Measurements from ENCODE around the gene CALHM2.
"Not testable (repeated sequence)": the region's sequence is repeated elsewhere in the genome, so short reads cannot be mapped to it uniquely, and the experiment has no call there.

Gene CALHM2, protein sequence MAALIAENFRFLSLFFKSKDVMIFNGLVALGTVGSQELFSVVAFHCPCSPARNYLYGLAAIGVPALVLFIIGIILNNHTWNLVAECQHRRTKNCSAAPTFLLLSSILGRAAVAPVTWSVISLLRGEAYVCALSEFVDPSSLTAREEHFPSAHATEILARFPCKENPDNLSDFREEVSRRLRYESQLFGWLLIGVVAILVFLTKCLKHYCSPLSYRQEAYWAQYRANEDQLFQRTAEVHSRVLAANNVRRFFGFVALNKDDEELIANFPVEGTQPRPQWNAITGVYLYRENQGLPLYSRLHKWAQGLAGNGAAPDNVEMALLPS

DNA sequence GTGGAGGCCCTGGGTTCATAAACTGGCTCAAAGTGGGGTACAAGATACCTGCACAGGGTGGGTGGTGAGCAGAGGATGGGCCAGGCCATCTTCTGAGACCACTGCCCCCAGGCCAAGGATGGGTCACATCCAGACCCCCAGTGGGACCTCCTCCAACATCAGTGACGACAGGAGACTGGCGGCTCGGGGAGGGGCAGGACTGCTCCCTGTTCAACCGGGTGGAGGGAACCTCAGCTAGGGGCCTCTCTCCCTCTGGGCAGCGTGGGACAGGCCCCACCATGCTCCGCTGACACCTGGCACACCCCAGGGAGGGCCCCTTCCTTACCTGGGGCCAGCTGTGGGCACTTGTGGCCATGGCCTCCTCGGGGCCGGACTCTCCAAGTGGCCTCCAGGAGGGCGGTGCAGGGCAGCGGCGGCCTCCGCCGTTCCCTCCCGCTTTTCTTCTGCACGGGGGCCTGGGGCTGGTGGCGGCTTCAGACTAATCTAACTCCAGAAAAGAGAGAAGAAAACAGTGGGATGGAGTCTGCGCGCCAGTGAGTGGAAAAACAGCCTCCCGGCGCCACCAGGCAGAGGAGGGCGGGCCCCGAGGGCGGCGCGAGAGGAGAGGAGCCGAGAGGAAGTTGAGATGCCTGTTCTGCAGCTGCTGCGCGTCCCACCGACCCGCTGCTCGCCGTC, at the start of gene CALHM2:
Gene CALHM2, minus strand, starts transcription at position 540 of the 675 bp plus-strand sequence. CDS start 2,429 bp downstream, outside the sequence.
- peak; percentile 68 to 74 for DNase-seq

DNA sequence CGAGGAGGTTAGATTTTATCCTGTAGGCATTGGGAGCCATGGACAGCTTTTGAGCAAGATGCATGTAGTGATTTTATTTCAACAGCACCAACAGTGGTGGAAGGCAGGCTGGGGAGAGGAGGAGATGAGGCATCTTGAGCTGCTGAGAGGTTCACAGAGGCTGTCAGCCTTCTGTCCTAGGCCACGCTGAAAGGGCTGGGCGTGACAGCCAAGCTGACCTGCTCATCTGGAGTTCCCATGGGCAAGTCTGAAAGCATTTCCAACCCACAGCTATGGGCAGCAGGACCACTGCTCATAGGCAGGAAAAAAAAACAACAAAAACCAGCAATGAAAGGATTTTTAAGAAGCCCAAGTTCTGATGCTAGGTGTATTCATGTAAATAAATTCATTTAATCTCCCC, 49.0 kb upstream of the CALHM2 start:
- DNase-seq, result no peak

DNA sequence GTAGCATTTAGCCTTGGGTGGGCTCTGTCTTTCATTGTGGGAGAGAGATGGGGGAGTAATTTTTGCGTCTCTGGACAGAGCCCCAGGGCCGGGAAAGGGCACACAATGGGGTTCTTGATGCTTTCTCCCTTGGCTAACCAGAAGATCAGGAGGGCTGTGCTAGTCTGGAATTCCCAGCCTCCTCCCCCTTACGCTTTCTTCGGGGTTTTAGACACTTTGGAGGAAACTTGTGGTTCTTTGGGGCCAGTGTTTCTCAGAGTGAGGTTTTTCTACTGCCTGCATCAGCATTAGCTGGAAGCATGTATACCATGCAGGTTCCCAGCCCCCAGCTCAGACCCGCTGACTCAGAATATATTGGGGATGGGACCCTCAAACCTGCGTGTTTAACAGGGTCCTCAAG, 48.3 kb upstream of the CALHM2 start:
- no peak for DNase-seq

DNA sequence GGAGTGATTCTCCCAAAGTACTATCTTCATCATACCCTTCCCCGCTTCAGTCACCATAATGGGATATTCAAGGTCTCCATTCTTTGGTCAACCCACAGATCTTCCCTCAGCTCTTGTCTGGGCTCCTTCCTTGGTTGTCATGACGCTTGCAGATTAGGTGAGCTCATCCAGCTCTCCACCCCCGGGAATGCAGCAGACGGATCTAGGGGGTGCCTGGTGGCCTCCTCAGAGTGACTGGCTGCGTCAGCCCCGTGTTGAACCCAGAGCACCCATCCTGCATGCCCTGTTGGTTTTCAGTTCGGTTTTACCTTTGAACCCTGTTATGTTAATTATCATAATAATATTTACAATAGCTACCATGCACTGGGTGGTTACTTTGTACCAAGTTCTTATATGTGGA, 47.7 kb upstream of the CALHM2 start:
- no peak for DNase-seq

DNA sequence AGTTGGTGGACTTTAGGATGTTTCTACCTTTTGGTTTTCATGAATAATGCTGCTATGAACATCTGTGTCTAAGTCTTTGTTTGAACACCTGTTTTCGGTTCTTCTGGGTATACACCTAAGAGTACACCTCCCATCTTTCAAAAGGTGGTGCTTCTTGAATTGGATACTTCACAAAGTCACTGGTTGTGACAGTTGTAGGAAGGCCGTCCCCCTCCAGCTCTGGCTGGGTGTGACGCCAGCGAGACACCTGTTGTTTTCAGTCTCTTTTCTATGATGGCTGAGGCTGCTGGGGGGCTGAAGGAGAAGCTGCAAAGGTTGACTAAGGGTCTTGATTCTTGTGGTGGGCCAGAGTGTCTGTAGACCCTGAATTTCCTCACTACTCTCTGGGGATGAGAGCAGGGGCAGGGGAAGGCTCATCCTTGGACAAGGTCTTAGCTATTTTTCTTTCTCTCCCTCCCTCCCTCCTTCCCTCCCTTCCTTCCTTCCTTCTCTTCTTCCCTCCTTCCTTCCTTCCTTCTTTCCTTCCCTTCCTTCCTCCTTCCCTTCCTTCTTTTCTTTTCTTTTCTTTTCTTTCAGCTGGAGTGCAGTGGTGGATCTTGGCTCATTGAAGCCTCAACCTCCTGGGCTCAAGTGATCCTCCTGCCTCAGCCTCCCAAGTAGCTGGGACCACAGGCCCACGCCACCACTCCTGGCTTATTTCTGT, 46.9 kb upstream of the CALHM2 start:
- DNase-seq, result no peak

DNA sequence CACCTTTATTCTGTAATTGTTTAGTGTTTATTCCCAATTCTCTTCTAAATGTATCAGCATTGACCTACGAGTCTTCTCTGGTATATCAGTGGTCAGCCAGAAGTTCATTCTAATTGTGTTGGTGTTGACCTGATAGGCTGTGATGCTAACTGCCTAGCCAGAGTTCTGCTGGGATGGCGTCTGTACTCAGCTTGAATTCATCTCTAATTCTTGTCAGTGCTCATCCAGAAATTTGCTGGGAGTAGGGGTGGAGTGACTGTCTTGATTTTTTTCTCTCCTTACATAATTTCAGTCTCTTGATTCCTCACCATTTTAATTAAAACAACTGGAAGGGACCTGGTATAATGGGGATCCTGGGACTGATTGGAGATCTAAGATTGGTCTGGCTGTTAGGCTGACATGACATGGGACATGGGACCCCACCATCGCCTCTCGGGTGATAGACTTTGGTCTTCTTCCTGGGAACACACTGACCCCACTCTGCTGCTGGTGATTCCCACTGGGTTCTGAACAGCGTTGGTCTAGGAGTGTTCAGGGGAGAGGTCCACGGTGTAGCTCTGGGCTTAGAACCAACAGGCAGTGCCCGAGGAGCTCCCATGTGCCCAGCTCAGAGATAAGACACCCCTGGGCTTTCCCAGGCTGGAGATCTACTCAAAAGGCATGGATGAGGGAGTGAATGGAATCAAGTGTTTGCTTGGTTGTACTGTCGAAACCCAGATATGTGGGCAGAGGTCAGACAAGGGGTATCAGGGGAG, 45.2 kb upstream of the CALHM2 start:
- DNase-seq, result no peak

DNA sequence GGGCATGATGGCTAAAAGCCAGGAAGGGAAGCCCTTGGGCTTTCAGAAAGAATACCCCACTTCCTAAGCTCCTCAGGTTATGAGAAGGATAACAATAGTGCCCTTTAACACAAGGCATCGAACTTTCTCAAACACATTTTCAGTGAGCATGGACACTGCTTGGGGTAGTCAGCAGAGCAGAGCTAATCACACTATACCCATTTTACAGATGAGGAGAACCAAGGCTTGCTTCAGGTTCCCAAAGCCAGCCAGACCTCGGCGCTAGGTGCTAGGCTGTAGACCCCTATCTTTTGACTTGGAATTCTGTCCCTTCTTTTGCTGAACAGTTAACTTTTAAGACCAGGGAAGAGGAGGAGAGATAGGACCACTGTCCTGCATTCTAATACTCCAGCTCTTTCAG, 43.2 kb upstream of the CALHM2 start:
- no peak for DNase-seq

DNA sequence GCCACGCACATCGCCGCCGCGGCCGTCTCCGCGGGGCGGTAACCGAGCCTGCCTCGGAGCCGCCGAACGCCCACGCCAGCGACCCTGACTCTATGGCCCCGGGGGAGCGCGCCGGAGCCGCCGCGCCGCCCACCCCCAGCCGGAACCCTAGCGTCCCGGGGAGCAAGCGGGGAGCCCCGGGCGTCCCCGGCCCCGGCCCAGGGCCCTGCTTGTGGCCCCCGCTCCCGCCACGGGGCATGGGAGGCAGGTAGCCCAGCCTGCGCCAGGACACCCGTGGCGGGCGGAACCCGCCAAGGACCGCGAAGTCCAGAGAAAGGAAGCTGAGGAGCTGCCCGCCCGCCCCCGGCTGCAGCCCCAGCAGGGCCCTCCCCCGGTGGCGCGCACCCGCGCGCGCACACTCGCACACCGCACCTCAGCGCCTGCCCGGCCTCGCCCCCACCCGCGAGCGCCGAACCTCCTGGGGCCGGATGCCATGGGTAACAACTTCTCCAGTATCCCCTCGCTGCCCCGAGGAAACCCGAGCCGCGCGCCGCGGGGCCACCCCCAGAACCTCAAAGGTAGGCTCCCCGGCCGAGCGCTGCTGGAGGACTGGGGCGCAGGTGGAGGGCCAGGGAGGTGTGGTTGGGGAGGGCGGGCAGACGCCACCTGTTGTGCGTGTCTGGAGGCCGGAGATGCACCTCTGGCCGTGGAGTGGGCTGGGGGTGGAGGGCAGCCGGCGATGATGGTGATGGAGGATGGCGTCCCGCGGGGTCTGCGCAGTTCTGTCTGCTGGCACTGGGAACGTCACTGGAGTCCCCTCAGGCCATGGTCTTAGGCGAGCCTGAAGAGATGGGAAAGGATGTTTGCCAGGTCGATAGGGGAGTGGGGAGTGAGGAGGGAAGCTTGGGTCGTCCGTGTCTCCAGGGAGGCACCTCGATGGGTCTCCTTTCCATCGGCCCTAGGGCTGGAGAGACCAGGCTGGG, 42.0 kb upstream of the CALHM2 start:
- peak; percentile 31 to 45 for DNase-seq

DNA sequence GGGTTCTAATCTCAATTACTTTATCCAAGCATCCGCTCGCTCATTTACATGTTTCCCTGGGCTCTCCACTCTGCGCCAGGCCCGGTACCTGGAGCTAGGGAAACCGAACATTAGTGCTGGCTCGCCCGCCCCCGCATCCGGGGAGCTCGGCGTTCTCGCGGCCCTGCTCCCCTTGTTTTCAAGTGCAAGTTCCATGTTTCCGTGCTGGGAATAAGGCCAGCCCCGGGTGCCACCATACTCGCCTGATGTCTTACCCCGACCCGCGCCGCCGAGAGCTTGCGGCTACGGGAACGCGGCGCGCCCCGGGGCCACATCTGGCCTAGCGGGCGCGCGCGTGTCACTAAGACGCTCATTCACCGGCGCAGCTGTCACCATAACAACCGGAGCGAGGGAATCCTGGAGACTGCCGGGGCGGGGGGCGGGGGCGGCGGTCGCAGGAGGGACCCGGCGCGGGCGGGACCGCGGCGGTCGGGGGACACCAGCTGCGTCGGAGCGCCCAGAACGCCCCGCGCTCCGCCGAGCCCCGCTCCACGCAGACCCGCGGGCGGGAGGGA, 41.3 kb upstream of the CALHM2 start, which contains the start of gene NEURL1:
Gene NEURL1, plus strand, starts transcription at position 344 of the 554 bp plus-strand sequence. CDS start 683 bp downstream, outside the sequence.
- DNase-seq, result peak; percentile 31 to 38

DNA sequence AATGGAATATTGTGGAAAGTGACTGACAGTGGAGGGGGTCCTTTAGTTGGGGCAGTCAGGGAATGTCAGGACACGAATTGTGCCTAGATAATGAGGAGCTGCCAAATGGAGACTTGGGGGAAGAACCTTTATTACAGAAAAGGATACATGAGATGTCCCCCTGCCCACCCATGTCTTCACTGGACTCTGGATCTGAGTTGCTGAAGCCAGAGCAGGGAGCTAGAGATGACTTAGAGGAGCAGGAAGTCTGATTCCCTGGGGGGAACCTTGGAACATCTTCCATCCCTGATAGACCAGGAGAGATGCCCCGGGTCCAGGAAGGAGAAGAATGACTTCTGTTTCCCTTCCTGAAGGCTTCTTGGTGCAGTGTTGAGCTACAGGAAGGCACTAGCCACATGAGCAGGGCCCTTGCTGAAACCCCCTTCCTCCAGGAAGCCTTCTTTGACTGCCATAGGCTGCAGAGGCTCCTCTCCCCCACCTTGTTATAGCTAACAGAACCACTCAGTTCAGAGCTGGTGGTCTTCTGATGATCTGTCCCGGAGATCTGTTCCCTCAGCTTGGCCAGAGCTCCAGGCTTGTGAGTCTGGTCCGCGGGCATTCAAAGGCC, 40.6 kb upstream of the CALHM2 start:
- DNase-seq, result no peak

DNA sequence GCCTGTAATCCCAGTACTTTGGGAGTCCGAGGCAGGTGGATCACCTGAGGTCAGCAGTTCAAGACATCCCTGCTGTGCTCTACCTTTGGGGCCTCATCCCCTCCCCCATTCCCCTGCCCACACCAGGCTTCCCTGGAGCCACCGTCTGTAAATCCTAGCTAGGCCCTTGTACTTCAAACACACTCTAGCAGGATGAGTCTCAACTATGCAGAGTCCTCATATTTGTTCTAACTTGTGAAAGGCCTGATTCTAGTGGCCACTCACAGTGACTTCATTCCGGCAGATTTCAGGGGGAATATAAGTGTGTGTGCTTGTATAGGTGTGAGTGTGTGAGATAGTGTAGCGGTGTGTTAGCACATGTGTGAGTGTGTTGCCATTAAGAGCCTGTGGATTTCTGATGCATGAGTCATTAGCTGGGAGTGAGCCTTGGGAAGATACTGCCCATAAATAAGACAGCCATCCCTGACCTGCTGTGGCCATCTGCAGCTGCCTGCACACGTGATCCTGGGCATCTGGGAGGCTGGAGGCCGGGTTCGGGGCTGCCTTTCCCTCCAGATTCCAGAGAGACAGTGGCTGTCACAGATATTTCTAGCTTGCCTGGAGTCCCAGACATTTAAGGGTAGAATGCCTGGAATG, 39.7 kb upstream of the CALHM2 start:
- DNase-seq, result no peak

DNA sequence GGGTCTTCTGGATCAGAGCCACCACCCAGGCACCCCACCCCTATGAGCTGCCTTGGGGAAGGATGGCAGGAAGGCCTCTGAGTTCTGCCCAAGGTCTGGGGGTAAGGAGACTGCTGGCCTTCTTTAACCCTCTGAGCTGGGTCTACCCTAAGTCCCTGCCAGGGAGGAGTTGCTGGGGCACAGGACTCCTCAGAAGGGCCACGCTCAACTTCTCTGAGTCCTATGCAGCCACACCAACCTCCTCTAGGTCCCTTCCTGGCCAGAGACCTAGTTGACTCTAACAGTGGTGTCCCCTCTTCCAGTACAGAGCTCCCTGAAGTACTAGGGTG, 38.8 kb upstream of the CALHM2 start:
- no peak for DNase-seq

DNA sequence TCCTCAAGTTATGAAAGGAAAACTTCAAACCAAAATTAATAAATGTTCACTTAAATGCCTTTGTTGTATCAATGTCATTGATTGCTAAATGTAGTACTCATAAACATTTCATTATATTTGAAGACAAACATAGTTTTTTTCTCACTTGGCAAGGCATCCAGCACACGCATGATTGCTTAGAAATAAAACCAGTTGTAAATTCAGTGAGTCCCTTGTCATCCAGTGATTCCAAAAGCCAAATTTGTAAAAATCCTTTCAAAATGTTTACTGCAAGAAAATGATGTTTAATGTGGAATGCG, 35.2 kb upstream of the CALHM2 start:
- DNase-seq, result no peak

DNA sequence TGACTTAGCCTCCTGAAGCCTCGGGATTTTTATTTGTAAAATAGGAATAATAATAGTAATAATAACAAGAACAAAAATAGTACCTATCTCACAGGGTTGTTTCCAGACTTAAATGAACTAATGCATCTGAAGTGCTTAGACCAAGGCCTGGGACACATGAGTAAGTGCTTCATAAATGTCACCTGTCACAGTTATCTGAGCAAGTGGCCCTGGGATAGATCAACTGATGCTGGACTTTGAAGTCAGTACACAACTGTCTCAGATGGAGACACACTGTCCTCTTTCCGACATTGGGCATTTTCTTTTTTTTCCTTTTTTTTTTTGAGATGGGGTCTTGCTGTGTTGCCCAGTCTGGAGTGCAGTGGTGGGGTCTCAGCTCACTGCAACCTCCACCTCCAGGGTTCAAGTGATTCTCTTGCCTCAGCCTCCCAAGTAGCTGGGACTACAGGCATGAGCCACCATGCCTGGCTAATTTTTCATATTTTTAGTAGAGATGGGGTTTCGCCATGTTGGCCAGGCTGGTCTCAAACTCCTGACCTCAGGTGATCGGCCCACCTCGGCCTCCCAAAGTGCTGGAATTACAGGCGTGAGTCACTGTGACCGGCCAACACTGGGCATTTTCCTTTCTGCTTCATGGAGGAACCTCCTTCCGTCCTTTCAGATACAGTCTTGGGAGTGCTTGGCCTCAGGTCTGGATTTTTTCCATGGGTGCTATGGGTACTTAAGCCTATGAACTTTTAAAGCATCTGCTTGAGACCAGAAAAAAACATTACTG, 34.7 kb upstream of the CALHM2 start:
- DNase-seq, result not testable (repeated sequence)

DNA sequence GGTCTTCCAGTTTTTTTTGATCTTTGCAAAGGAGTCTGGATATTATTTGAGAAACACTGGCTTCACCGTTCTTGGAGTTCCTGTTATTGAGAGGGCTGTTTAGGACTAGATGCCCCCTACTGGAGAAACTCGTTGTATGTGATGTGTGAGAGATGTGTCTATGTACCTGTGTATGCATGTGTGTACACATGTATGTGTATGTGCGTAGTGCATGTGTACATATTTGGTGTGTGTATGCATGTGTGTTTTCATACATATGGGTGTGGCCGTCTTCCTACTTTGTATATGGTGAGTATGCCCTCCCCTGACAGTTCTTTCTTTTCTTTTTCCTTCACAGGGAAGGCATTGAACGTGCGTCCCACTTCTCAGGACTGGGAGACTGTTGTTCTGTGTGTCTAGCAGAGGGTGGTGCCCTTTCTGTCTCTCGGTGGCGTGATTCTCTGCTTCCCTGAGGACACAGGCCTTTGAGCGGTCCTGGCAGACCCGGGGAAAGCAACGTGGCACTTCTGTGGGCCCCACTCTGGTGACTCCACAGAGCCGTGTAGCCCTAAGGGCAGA, 29.9 kb upstream of the CALHM2 start:
- DNase-seq, result no peak

DNA sequence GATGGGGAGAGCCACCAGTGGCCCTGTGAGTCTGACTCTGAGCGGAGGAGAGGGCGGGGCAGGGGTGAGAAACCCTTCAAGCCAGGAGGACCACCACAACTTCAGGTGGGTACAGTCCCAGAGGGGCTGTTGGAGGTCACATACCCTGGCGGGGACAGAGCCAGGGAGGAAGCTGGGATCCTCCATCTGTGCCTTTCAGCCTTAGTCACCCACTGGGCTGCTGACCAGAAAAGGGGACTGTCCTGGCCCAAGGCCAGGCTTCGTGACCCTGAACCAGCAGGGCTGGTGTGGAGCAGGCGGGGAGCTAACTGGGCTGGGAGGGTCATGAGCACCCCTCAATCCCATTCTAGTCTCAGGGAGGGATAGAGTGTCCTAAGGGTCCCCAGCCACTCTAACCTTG, 28.4 kb upstream of the CALHM2 start:
- DNase-seq, result no peak

DNA sequence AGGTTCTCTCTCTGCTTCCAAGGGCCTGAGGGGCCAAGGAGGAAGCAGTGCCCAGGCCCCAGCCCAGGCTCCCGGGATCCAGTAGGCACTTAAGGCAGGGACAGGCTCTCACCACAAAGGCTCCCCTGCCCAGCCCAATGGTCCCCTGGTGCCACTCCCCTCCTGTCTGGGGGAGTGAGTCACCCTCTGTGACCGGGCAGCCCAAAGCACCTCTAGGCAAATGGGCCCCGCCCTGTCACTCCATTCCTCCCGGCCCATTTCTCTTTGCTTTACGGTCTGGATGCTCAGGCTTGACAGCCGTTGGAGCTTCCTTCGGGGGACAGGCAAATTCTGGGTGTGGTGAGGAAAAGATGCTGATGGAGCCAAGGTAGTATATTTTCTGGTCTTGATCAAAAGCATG, 27.0 kb upstream of the CALHM2 start, which contains the start of gene CALHM3:
Gene CALHM3, minus strand, starts transcription at position 106 of the 400 bp plus-strand sequence. CDS start 208 bp downstream, outside the sequence.
- DNase-seq, result no peak

DNA sequence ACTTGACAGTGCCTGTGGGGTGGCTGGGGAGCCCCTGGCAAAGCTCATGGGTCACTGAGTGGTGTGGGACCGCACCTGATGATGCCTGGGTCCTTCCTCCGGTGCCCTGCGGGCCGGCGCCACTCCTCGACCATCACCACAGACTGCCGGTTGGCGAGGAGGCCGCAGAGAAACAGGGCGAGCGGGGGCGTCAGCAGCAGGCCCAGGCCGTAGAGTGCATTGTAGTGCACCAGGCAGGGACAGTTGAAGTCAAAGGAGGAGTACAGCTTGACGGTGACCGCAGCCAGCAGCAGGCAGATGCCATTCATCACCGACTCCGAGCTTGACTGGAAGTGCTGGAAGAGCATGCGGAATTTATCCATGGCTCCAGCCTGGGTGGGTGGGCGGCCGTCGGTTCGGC, 26.5 kb upstream of the CALHM2 start:
- no peak for DNase-seq

DNA sequence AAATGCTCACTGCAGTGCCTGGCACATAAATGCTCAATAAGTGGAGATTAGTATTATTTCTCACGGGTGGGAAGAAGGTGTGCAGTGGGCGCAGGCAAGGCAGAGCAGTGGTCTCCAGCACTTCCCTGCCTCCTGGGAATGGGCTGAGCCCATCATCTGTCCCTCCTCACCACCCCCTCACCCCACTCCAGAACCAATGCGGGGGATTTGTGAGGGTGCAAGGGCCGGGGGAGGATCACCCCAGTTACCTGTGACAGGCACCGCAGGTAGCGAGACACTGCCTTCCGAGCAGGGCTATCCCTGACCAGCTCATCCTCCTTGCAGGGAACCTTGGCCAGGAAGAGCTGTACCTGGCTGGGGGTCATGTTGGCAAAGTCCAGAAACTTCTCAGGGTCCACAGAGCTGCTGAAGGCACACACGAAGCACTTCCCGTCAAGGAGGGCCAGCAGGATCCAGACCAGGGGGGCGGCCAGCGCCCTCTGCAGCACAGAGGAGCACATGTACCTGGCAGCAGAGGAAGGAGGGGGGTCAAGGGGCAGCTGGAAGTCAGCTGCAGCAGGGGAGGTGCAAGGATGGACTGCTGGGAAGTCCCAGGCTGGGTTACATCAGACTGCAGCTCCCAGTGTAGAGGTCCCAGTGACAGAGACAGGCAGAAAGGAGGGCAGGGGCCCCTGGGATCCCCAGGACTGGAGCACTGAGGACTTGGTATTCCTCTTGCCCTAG, 24.0 kb upstream of the CALHM2 start:
- no peak for DNase-seq

All from stimulated activated CD4-positive, alpha-beta T cell treated with anti-CD3 and anti-CD28 coated beads, Interleukin-2, amount 100 ng/mL, for 24 hours (primary cell).